SK-N-MC (cell line): Measurements from ENCODE around the gene CDC42BPG.

ENCODE experiments used
- DNase-seq: peaks from one replicate; pipeline ENCODE4 v3.0.0-alpha.2; 2011; ENCODE audit warnings: low read depth, low spot score
- H3K27ac ChIP-seq: fragments of 200-600 bp; sonication (generic); 2 replicates; pipeline ENCODE4 v1.5.1; 2016; ENCODE audit warnings: mixed run types
- H3K36me3 ChIP-seq: fragments of 200-600 bp; sonication (generic); 2 replicates; pipeline ENCODE4 v1.6.1; 2017; ENCODE audit warnings: antibody characterized with exemption, low read length, mixed read lengths; ENCODE audit not compliant: insufficient read depth
- H3K4me3 ChIP-seq: fragments of 200-600 bp; sonication (generic); 2 replicates; pipeline ENCODE4 v1.5.1; 2016
- H3K9ac ChIP-seq: fragments of 200-600 bp; sonication (generic); 2 replicates; pipeline ENCODE4 v1.8.0; 2017; ENCODE audit warnings: mixed run types, mixed read lengths; ENCODE audit not compliant: insufficient read length
- H3K9me3 ChIP-seq: fragments of 200-600 bp; sonication (generic); 2 replicates; pipeline ENCODE4 v1.6.1; 2017; ENCODE audit warnings: low read depth, mild to moderate bottlenecking, antibody characterized with exemption, low read length, moderate library complexity, mixed read lengths
- EZH2 ChIP-seq: fragments of 200-600 bp; sonication (generic); IDR thresholded peaks from one replicate; pipeline ENCODE4 v1.6.1; 2017; ENCODE audit warnings: antibody characterized with exemption
- FOXP2 ChIP-seq: optimal IDR thresholded peaks from 2 replicates; pipeline ENCODE3; 2011; ENCODE audit warnings: mild to moderate bottlenecking, moderate library complexity; ENCODE audit not compliant: insufficient read depth; ENCODE audit errors: extremely low read length, control extremely low read depth
- POLR2AphosphoS5 ChIP-seq: IDR thresholded peaks from 2 replicates; pipeline ENCODE4 v1.6.1; 2012; ENCODE audit warnings: mild to moderate bottlenecking, low read depth, low read length, borderline replicate concordance

Gene CDC42BPG

DNA sequence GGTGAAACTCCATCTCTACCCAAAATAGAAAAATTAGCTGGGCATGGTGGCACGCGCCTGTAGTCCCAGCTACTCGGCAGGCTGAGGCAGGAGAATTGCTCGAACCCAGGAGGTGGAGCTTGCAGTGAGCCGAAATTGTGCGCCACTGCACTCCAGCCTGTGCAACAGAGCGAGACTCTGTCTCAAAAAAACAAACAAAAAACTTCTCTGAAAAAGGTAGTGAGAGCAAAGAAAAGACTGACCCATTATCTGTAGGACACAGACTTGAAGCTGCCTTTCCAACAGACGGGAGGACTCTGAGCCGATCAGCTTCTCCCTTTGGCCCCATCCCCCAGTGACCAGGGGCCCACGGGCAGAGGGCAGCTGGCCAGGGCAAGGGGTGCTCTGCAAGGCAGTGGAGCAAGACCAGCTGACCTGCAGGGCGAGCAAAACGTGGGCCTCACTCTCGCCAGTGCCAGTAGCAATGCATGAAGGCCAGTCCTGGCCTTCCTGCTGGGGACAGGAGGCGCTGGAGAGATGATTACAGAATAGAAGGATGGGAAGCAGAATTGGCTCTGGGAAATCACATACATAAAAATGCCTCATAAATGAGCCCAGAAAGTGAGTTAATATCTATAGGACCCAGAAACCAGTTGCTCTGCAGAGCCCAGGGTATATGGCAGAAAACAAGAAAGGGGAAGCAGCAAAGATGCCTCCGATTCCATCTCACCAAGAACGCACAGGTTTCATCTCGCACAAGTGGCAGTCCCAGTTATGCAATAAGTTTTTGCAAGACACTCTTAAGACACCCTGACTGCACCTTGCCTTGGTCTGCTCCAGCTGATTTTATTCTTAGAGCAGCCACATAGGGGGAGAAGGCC lies 31.1 kb upstream of the CDC42BPG start:
- no peak overlapping the region for H3K9ac ChIP-seq
- no peak for DNase-seq
- H3K27ac ChIP-seq = no peak overlapping the region
- H3K36me3 ChIP-seq = peaks cover 7% of the 10 kb centered on the region; the same call in 1 of the 2 replicates
- TF ChIP-seq POLR2AphosphoS5 (no peak), FOXP2 (no peak), EZH2 (no peak)
- no peak overlapping the region for H3K4me3 ChIP-seq
- no peaks in the 10 kb centered on the region for H3K9me3 ChIP-seq

DNA sequence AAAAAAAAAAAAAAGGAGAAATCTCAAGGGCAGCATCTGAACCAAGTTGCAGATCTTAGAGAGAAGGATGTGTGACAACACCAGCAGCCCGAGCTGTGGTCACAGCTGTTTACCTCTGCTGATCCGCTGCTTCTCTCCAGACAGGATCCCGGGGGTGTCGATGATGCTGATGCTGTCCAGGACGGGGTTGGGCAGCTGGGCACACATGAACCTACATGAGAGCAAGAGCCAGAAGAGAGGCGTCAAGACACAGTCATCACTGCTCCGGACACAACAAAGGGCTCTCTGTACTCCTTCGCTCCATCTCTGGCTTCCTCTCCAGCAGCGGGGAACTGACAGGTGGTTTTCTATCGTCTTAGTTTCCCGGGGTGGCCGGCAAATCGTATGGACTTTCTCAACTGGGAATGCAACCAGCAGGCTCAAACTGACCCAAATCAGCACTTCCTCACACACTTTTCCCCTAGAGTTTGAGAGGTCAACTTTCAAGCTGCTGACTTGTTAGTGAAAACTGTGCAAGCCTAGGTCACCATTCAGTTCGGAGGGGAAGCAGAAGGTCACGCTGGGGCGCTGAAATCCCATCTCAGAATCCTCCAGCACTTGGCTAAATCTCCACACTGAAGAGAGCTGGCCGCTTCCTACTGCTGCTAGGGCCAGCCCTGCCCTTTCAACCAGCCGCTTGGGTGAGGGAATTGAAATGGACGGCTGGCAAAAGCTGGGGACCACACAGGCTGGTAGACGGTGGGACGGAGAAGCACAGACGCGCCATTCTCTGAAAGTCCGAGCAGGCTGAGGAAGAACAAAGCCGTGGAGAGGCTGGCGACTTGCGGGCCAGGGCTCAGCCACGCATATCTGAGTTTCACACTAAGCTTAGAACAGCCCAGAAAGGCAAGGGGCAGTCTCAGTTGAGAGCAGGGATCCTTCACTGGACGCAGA lies 30.1 kb upstream of the CDC42BPG start:
- Histone ChIP-seq H3K27ac (no peak overlapping the region), H3K9ac (no peak overlapping the region), H3K36me3 (peaks cover 7% of the 10 kb centered on the region; the same call in 1 of the 2 replicates), H3K4me3 (no peak overlapping the region), H3K9me3 (no peaks in the 10 kb centered on the region)
- no peak for TF ChIP-seq EZH2
- TF ChIP-seq POLR2AphosphoS5 = no peak
- no peak for TF ChIP-seq FOXP2
- no peak for DNase-seq

DNA sequence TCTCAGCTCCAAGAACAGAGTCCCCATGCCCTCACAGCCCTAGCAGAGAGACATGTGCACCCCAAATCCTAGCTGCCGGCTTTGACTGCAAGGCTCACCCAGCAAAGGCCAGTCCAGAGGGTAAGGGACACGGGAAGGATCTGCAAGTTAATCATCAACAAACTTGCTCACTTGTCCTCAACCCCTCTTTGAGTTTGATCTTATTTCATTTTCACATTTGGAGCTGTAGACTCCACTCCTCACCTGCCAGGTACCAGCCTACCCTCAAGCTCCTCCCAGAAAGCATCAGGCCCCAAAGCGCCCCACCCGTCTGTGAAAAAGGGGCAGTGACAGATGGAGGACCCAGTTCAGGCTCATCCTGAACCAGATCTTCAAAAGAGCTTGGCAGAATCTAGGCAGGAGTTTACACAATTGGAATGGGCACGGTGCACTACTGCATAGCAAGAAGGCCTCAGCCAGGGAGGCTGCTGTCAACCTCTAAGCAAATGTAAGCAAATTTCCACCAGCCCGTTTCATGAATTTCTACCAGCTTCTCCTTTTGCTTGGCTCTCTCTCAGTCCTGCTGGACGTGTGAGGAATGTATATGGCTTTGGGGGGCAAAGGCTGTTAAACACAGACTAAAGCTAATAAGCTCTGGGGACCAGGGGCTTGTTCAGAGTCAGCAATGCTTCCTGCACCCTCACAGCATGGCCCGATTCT lies 28.5 kb upstream of the CDC42BPG start:
- Histone ChIP-seq H3K9ac (no peak overlapping the region), H3K4me3 (no peak overlapping the region), H3K27ac (no peak overlapping the region), H3K9me3 (no peaks in the 10 kb centered on the region), H3K36me3 (peaks cover 7% of the 10 kb centered on the region; the same call in 1 of the 2 replicates)
- no peak for DNase-seq
- TF ChIP-seq FOXP2 = no peak
- TF ChIP-seq EZH2 = no peak
- TF ChIP-seq POLR2AphosphoS5 = no peak

DNA sequence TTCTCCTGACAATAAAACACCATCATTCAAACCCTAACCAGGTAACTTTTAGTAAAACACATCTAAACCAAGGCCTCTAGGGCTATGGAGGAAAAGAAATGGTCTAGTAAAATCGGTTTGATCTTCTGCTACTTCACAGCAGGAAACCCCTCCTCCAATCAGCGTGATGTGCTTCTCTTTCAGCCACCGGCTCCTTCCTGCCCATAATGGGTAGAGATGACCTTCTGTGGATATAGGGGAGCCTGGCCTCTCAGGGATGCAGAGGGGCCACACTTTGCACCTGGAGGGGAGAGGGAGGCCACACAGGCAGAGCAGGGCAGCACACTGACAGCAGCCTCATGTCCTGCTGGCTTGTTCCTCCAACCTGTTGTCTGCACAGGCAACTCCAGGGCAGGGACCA lies 27.0 kb upstream of the CDC42BPG start:
- H3K9me3 ChIP-seq = no peaks in the 10 kb centered on the region
- H3K27ac ChIP-seq = no peak overlapping the region
- DNase-seq = no peak
- no peak overlapping the region for H3K4me3 ChIP-seq
- TF ChIP-seq POLR2AphosphoS5 (no peak), EZH2 (no peak), FOXP2 (no peak)
- no peak overlapping the region for H3K9ac ChIP-seq
- H3K36me3 ChIP-seq = peaks cover 7% of the 10 kb centered on the region; the same call in 1 of the 2 replicates

DNA sequence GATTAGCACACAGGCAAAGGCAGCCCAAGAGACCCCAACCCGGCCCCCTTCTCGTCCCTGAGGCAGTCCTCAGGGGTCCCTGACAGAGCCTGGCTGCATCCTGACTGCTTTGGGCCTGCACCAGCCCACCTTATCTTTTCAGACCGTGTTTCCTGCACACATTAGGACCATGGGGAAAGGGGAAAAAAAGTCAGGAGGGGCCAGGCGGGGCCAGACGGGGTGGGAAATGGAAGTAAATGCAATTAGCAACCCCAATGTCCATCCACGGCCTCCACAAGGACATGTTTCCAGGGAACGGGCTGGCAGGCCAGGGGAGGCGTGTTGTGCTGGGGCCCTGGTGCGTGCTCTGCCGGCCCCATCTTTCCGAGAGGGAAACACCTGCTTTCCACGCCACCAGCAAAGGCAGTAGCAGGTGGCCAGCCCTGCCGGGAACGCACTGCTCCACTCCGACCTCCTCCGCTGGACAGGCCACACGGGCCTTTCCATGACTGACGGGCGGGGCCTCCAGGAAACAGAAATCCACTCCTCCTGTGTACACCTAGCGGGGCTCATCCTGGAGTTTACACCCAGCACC lies 26.5 kb upstream of the CDC42BPG start:
- no peaks in the 10 kb centered on the region for H3K9me3 ChIP-seq
- H3K36me3 ChIP-seq = peaks cover 7% of the 10 kb centered on the region; the same call in 1 of the 2 replicates
- no peak for DNase-seq
- TF ChIP-seq POLR2AphosphoS5 (no peak), EZH2 (no peak), FOXP2 (no peak)
- H3K9ac ChIP-seq = no peak overlapping the region
- H3K27ac ChIP-seq = no peak overlapping the region
- no peak overlapping the region for H3K4me3 ChIP-seq

DNA sequence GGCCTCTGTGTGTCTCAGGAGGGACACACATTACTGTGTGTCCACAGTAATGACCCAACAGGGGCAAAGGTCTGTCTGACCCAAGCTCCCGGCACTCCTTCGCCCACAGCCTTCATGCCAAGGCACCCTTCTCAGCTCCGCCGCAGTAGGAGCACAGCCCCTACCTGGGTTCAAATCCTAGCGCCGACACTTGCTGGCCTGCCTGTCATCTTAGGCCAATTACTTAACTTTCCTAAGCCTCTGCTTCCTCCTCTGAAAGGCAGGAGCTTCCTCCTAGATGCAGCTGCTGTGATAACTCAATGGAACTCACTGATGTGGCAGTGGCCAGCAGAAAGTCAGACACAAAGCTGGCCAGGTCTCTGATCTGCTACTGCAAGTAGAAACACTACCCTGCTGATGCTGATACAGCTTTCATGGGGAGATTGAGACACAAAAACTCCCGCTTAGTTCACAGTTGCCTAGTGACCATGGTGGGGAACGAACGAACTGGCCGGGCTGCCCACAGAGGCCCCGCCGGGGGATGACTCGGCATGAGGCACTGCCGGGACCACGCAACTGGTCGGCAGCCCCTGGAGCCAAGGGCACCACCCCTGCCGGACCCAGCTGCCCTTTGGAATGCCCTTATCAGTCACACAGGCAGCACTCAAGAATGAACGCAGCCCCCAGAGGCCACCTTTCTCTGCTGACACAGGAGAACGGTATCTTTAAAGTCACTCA lies 25.9 kb upstream of the CDC42BPG start:
- Histone ChIP-seq H3K9me3 (no peaks in the 10 kb centered on the region), H3K9ac (no peak overlapping the region), H3K36me3 (peaks cover 7% of the 10 kb centered on the region; the same call in 1 of the 2 replicates), H3K4me3 (no peak overlapping the region), H3K27ac (no peak overlapping the region)
- TF ChIP-seq EZH2 (no peak), FOXP2 (no peak), POLR2AphosphoS5 (no peak)
- DNase-seq = no peak

DNA sequence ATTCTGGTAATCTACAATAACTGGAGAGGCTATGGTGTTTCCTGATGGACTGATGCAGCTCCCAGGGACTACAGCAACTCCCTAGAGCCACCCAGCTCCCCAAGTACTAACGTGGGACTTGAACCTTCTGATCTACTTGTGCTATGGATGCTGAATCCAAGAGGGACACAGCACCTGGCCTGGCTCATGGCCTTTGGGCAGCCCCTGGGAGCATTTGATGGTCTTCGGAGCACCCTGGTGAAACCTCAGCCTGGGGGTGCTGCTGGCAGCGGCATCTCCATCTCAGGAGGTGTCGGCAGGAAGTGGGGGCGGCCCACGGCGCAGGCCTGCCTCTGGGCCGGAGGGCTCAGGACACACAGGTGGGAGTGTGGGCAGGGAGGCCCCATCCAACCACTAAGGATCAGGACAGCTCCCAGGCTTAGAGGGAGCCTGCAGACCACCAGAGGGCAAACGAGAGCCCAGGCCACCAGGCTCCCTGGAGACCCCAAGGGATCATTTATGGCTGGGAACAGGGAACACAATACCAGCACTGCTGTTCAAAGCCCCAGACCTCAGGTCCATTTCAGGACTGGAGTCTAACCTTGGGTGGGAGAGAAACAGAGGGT lies 25.2 kb upstream of the CDC42BPG start:
- peaks cover 7% of the 10 kb centered on the region; the same call in 1 of the 2 replicates for H3K36me3 ChIP-seq
- no peak overlapping the region for H3K9ac ChIP-seq
- H3K9me3 ChIP-seq = no peaks in the 10 kb centered on the region
- no peak for TF ChIP-seq EZH2
- no peak for TF ChIP-seq FOXP2
- no peak for TF ChIP-seq POLR2AphosphoS5
- no peak for DNase-seq
- H3K27ac ChIP-seq = no peak overlapping the region
- H3K4me3 ChIP-seq = no peak overlapping the region
